ENCODE results near the gene SNED1.

The SNED1 gene

DNA sequence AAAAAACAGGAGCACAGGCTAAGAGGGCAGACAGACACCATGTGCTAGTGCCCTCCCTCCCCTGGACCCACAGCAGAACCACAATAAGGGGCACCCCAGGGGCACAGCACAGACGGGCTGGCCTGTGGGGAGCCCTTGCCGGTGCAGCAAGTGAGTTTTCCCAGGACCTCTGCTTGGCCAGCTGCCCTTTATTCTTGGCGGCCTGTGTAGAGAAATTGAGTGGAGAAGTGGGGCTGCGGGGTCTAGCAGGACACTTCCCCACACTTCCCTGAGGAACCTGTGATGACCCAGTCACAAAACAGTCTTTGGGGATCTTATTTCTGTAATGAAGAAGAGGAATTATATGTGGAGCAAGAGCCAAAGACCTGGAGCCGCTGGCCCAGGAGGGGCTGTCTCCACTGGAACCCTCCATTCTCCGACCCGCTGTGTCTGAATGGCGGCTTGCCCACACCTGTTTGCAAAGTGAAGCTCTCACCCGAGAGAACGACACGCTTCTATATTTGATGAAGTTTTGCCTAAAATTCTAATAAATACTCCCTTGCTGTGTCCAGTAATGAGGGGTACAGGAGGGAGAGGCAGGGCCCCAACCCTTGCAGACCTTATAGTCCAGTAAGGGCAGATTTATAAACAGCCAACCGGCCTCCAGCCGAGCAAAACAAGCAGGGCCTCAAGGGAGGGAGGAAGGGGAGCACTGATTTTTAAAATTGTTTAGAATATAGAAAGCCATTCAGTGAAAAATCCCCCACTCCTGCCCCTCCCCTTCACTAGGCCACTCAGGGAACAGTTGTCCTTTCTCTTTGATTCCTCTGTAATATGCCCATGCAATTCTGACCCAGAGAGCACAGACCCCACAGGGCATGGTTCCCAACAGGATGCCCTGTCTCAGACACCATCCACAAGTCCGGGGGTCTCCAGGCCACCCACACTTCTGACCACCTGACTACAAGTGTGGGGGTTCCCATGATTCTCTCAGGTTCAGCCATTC, 44.7 kb upstream of the SNED1 start:
- TF ChIP-seq, protein P1, sequence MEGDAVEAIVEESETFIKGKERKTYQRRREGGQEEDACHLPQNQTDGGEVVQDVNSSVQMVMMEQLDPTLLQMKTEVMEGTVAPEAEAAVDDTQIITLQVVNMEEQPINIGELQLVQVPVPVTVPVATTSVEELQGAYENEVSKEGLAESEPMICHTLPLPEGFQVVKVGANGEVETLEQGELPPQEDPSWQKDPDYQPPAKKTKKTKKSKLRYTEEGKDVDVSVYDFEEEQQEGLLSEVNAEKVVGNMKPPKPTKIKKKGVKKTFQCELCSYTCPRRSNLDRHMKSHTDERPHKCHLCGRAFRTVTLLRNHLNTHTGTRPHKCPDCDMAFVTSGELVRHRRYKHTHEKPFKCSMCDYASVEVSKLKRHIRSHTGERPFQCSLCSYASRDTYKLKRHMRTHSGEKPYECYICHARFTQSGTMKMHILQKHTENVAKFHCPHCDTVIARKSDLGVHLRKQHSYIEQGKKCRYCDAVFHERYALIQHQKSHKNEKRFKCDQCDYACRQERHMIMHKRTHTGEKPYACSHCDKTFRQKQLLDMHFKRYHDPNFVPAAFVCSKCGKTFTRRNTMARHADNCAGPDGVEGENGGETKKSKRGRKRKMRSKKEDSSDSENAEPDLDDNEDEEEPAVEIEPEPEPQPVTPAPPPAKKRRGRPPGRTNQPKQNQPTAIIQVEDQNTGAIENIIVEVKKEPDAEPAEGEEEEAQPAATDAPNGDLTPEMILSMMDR (conservative IDR thresholded peaks at IDR 0.05; ENCODE audit: low read depth, low read length), result no peak
- H3K4me3 ChIP-seq (ENCODE audit: low read length), result no peak overlapping the region
- DNase-seq (ENCODE audit: low read depth), result no peak

DNA sequence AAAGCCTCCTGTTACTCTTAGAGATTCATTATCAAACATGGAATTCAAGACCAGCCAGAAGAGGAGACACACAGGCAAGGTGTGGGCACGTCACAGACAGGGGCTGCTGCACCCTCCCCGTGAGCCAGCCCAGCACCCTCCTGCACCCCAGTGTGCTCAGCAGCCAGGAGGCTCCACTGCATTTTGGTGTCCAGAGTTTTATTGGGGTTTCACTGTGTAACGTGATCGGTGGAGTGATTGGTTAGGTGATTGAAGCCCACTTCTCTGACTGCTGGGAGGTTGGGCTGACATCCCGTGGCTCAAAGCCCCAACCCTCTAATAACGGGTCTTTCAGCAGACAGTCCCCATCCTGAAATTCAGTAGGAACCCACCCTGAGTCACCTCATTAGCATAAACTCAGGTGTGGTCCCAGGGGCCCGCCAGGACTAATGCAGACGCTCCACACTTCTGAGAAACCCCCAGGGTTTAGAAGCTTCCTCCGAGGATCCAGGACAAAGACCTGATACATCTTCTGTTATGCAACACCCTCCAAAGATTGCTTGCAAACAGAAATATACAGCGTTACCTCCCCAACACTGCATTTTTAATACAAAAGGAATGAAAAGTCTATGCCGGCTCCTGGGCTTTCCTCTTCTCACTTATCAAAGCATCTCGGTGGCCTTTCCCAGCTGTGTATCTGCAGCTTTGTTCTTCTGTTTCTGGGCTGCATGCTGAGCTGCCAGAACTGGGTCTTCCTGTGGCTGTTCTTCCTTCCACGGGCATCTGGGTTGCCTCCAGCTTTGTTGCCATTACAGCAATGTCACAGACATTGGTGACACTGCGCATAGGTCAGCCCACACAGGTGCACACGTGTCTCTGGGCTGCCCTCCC, 43.7 kb upstream of the SNED1 start:
- DNase-seq (ENCODE audit: low read depth), result no peak
- no peak overlapping the region for H3K4me3 ChIP-seq (ENCODE audit: low read length)

DNA sequence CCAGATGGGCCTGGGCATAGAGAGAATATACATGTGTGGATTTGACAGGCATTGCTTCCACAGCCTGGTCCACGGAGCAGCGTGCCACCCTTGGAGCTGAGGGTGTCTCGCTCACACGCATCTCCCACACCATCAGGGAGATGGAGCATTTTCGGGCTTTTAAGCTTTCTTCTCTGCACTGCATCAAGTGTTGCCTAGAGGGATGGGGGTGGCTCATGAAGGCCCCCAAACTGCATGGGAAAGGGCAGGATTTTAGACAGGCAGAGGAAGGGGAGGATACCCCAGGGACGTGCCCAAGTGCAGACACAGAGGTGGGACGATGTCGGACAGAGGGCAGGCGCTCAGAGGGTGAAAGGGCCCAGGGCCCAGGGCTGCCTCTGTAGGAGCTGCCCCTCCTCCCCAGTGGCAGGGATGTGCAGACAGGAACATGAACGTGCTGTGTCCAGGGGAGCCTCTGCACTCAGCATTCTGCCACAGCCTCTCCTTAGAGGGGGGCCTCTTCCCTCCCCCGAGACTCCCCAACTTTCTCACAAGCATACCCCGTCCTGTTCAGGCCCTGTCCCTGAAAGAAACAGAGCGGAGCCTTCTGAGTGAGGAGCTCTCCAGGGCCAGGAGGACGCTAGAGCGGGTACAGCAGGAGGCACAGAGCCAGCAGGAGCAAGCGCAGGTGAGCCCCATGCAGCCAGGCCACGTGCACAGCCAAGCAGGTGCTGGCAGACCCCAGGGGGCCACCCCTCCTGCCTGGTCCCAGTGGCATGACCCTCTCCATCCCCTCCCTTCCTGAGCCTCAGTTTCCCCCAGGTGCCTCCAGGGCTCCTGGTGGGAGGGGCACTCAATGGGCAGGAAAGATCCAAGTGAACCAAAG, 42.9 kb upstream of the SNED1 start:
- no peak for DNase-seq (ENCODE audit: low read depth)
- TF ChIP-seq, protein P1 (conservative IDR thresholded peaks at IDR 0.05; ENCODE audit: low read depth, low read length), result no peak
- no peak overlapping the region for H3K4me3 ChIP-seq (ENCODE audit: low read length)

More for the DNA sequence above, 43.7 kb upstream of the SNED1 start:
- TF ChIP-seq, protein P1 (conservative IDR thresholded peaks at IDR 0.05; ENCODE audit: low read depth, low read length), result no peak

- no peak overlapping the region for H3K4me3 ChIP-seq (ENCODE audit: low read length)
- DNase-seq (ENCODE audit: low read depth), result no peak
- TF ChIP-seq, protein P1 (conservative IDR thresholded peaks at IDR 0.05; ENCODE audit: low read depth, low read length), result no peak
Observed at GRCh38 chr2:240956171-240956934, 42.1 kb upstream of the SNED1 start.

GRCh38 chr2:240956935-240957655, 41.3 kb upstream of the SNED1 start:
- TF ChIP-seq, protein P1 (conservative IDR thresholded peaks at IDR 0.05; ENCODE audit: low read depth, low read length), result no peak
- no peak for DNase-seq (ENCODE audit: low read depth)
- H3K4me3 ChIP-seq (ENCODE audit: low read length), result no peak overlapping the region
